Tibial nerve (tissue), 4 donors: ENCODE measurements around the gene ACOT11. TPM values are rescaled to one million over a fixed set of nuclear protein-coding genes. Genes with fewer than 3 reads are reported as not detected.
A peak's percentile ranks its signal among the peaks of the same experiment; 100 is the strongest.

Experiments
- DNase-seq, 2 donors: peaks; one replicate each; pipeline ENCODE4 v3.0.0-alpha.2; 2019; ENCODE audit warnings: low spot score in 2 of 2
- H3K27ac ChIP-seq, 4 donors: fragments of 200-600 bp; sonication (generic) in 3 of 4; one replicate each; pipeline ENCODE4 v1.5.1; 2017 to 2019; ENCODE audit warnings: mild to moderate bottlenecking in 1 of 4
- H3K27me3 ChIP-seq, 2 donors: fragments of 200-600 bp; sonication (generic) in 1 of 2; one replicate each; pipeline versions ENCODE4 v1.5.1 to v1.6.0; 2017 to 2019
- H3K36me3 ChIP-seq, 3 donors: fragments of 200-600 bp; sonication (generic); one replicate each; pipeline ENCODE4 v1.5.1; 2018 to 2019
- H3K4me1 ChIP-seq, 4 donors: fragments of 200-600 bp; sonication (generic) in 3 of 4; one replicate each; pipeline ENCODE4 v1.5.1; 2017 to 2019
- H3K4me3 ChIP-seq, 4 donors: fragments of 200-600 bp; sonication (generic) in 3 of 4; one replicate each; pipeline ENCODE4 v1.5.1; 2017 to 2019; ENCODE audit warnings: mild to moderate bottlenecking in 1 of 4, moderate library complexity in 1 of 4
- H3K9me3 ChIP-seq, 4 donors: fragments of 200-600 bp; sonication (generic) in 3 of 4; one replicate each; pipeline ENCODE4 v1.5.1; 2017 to 2019
- CTCF ChIP-seq, 5 experiments: fragments of 200-600 bp in 3 of 5; fragments of 450-650 bp in 2 of 5; sonication (generic) in 3 of 5; IDR thresholded peaks; one replicate each; pipeline ENCODE4 v1.5.1; 2016 to 2019; ENCODE audit warnings: antibody characterized with exemption in 5 of 5, mild to moderate bottlenecking in 3 of 5, moderate library complexity in 2 of 5
- EP300 ChIP-seq, 2 donors: sonication (generic); formaldehyde crosslinking; IDR thresholded peaks; one replicate each; pipeline ENCODE4 v1.6.1; 2017; ENCODE audit warnings: antibody characterized with exemption in 2 of 2, mild to moderate bottlenecking in 1 of 2
- POLR2A ChIP-seq, 2 donors: fragments of 450-650 bp; IDR thresholded peaks; one replicate each; pipeline ENCODE4 v1.6.1; 2017; ENCODE audit warnings: antibody characterized with exemption in 2 of 2, mild to moderate bottlenecking in 2 of 2, moderate library complexity in 2 of 2
- WGBS, 2 donors: methylation state at CpG; one replicate each; pipeline ENCODE4 v1.1.5; 2018; 5-methylcytosine and 5-hydroxymethylcytosine counted together
- total RNA-seq, 4 donors: library from RNA; depleted of rRNA; stranded (reverse); fragments of >200 nt; gene quantifications; one replicate each; pipeline ENCODE4 v1.1.0, GENCODE V29; 2016

ACOT11 gene
- total RNA-seq: 10 to 100 TPM in 2 of 4 donors, 1 to 10 TPM in 2; 7.5 to 13.8 (median 10.2) TPM

- WGBS, 2 donors: 20 to 30% methylated on average over 15 to 25 of the region's 25 CpGs
- Histone ChIP-seq H3K4me3 (peak within 1 kb of the TSS; percentile 9 to 31 (median 17)), H3K4me1 (peaks cover 0 to 23% (median 8%) of the 10 kb centered on the region in 4 donors), H3K36me3 (no peaks in the 10 kb centered on the region), H3K27me3 (no peaks in the 10 kb centered on the region), H3K9me3 (no peaks in the 10 kb centered on the region), H3K27ac (peak within 1 kb of the TSS; percentile 18 to 68 (median 61))
- DNase-seq: peak; percentile 42 to 64
- peak; percentile 15 to 31 for TF ChIP-seq EP300 (IDR thresholded peaks at IDR 0.05)
- TF ChIP-seq CTCF (IDR thresholded peaks at IDR 0.05): peak; percentile 35 to 85 (median 65)
- TF ChIP-seq POLR2A (IDR thresholded peaks at IDR 0.05): no peak
Observed at GRCh38 chr1:54547601-54548388, at the start of gene ACOT11. ACOT11 (plus strand) TSS chr1:54548228; CDS start chr1:54548310, 82 bp downstream.

- DNase-seq: no peak
- 71 to 76% methylated on average over 4 of the region's 4 CpGs for WGBS, 2 donors
- Histone ChIP-seq H3K9me3 (peaks cover 0 to 9% (median 0%) of the 10 kb centered on the region in 4 donors), H3K36me3 (no peaks in the 10 kb centered on the region), H3K27me3 (peaks cover 0 to 42% of the 10 kb centered on the region in 2 donors), H3K27ac (no peak overlapping the region), H3K4me3 (no peak overlapping the region), H3K4me1 (peaks cover 0 to 16% (median 11%) of the 10 kb centered on the region in 4 donors)
- TF ChIP-seq EP300 (IDR thresholded peaks at IDR 0.05) (no peak), POLR2A (IDR thresholded peaks at IDR 0.05) (no peak), CTCF (IDR thresholded peaks at IDR 0.05) (no peak)
Observed at GRCh38 chr1:54498383-54499096, 49.5 kb upstream of the ACOT11 start.

DNA sequence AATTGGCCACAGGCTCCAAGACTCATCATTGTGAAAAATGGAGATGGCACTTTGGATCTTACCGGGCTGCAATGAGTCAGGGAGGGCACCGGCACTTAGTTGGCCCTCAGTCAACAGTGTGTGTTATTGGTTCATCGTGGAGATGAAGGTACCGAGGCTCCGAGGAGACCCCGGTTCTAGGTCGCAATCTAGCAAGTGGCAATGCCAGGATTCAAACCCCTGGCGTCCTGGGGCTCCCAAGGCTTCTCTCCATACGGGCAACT lies 49.0 kb upstream of the ACOT11 start:
- Histone ChIP-seq H3K27ac (no peak overlapping the region), H3K27me3 (peaks cover 0 to 42% of the 10 kb centered on the region in 2 donors), H3K9me3 (peaks cover 0 to 9% (median 0%) of the 10 kb centered on the region in 4 donors), H3K4me3 (peak overlapping the region; percentile 7 to 47 (median 36)), H3K4me1 (peaks cover 0 to 16% (median 11%) of the 10 kb centered on the region in 4 donors), H3K36me3 (no peaks in the 10 kb centered on the region)
- no peak for DNase-seq
- TF ChIP-seq POLR2A (IDR thresholded peaks at IDR 0.05): no peak
- no peak for TF ChIP-seq CTCF (IDR thresholded peaks at IDR 0.05)
- no peak for TF ChIP-seq EP300 (IDR thresholded peaks at IDR 0.05)
- 7 to 22% methylated on average over 6 to 9 of the region's 9 CpGs for WGBS, 2 donors

- TF ChIP-seq EP300 (IDR thresholded peaks at IDR 0.05) (no peak), CTCF (IDR thresholded peaks at IDR 0.05) (peak in 4 of 5 experiments; percentile 25 to 46 (median 33)), POLR2A (IDR thresholded peaks at IDR 0.05) (no peak)
- Histone ChIP-seq H3K4me1 (peaks cover 0 to 16% (median 11%) of the 10 kb centered on the region in 4 donors), H3K27ac (no peak overlapping the region), H3K9me3 (peaks cover 0 to 9% (median 0%) of the 10 kb centered on the region in 4 donors), H3K4me3 (peak overlapping the region; percentile 7 to 47 (median 36)), H3K27me3 (peaks cover 0 to 42% of the 10 kb centered on the region in 2 donors), H3K36me3 (no peaks in the 10 kb centered on the region)
- WGBS, 2 donors: 3 to 4% methylated on average over 29 to 34 of the region's 50 CpGs
- no peak for DNase-seq
Observed at GRCh38 chr1:54499360-54500106, 48.5 kb upstream of the ACOT11 start.
